ENCODE measurements around the gene COPS6. TPM values are rescaled to one million over a fixed set of nuclear protein-coding genes. Genes with fewer than 3 reads are reported as not detected.

COPS6 gene
- polyA plus RNA-seq, 1 of the 3 experiments (the other 2 are of a cell fraction), result 435 TPM

DNA sequence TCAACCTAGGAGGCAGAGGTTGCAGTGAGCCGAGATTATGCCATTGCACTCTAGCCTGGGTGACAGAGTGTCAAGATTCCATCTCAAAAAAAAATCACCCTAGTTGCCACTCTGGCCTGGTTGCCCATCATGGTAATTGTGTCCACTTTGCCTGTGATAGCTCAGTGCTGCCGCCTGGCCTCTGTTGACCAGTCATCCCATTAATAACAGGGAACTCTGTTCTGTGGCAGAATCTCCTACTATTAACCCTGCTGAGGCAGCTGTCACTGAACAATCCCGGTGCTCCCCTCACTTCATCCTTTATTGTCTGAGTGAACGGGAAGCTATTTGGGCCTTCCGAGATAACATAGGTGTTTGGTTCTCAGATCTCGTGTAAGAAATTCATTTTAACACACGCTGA is 21.8 kb upstream of the COPS6 start:
- Histone ChIP-seq H3K4me1 (ENCODE audit: control insufficient read depth in 1 of 2, insufficient read depth in 2 of 2, low read depth in 1 of 2, low read length in 1 of 2) (peaks cover 0 to 21% of the 10 kb centered on the region in 2 experiments; a peak in 1 of 4 replicates), H3K27ac (ENCODE audit: low read depth in 2 of 2, low read length in 1 of 2) (peak overlapping the region in 1 of 2 experiments; percentile 16; a peak in 1 of 4 replicates), H3K9me2 (no peaks in the 10 kb centered on the region), H3K9ac (no peak overlapping the region), H4K20me1 (ENCODE audit: insufficient read depth) (no peaks in the 10 kb centered on the region), H3K79me2 (ENCODE audit: insufficient read depth) (no peaks in the 10 kb centered on the region), H2AFZ (ENCODE audit: low read depth) (no peak overlapping the region), H3K4me2 (no peak overlapping the region), H3K27me3 (ENCODE audit: insufficient read depth) (no peaks in the 10 kb centered on the region), H3K36me3 (replicated peaks in 1 of 2; ENCODE audit: control insufficient read depth in 1 of 2, insufficient read depth in 2 of 2, low read length in 1 of 2) (peaks cover 36 to 64% of the 10 kb centered on the region in 2 experiments), H3F3A (replicated peaks; ENCODE audit: insufficient read depth) (peaks cover 45% of the 10 kb centered on the region), H3K4me3 (ENCODE audit: low read depth in 2 of 2, low read length in 1 of 2) (no peak overlapping the region), H3K9me3 (peaks cover 23% of the 10 kb centered on the region)
- CTCF ChIA-PET, result interaction anchor here (0.8 to 1.1 kb wide), 7 partner anchors 9 to 102 kb away, joined by 3 to 4 read pairs (median 3); partner anchors contain the start of genes GAL3ST4 and ZNF3
- TF ChIP-seq CHD2 (IDR thresholded peaks at IDR 0.05; ENCODE audit: low read length, partially characterized antibody), result peak; percentile 47
- TF ChIP-seq RCOR1 (IDR thresholded peaks at IDR 0.05; ENCODE audit: low read length), result no peak
- no peak for DNase-seq
- WGBS (ENCODE audit: low lambda C conversion rate), result 87% methylated on average over 7 of the region's 7 CpGs
- POLR2A ChIA-PET, result interaction anchor here (0.8 to 1.4 kb wide), 2 partner anchors 13 to 34 kb away, joined by 3 read pairs; partner anchors contain the start of gene MCM7

DNA sequence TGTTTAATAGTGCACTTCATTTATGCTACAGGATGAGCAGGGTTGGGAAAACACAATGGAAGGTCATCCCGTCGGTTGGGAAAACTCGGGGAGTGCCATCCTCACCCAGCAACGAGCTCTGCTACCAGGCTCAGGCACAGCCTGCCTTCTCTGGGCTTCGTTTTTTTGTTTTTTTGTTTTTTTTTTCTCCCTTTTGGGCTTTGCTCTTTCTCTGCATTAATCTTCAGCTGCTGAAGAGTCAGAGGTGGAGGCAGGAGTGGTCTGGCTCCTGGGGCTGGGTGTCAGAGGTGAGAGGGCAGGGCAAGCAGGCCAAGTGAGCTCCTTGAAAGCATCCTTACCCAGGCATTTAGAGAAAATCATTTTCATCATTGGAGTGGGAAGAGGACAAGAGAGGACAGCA is 18.8 kb upstream of the COPS6 start:
- H3K36me3 ChIP-seq (replicated peaks in 1 of 2; ENCODE audit: control insufficient read depth in 1 of 2, insufficient read depth in 2 of 2, low read length in 1 of 2), result peaks cover 50 to 75% of the 10 kb centered on the region in 2 experiments
- ChIA-PET POLR2A (interaction anchor here (1.6 kb wide), 1 partner anchor 10 kb away, joined by 6 read pairs; no protein-coding TSS in a partner anchor), CTCF (interaction anchor here (1.2 to 3.2 kb wide), 5 partner anchors 9 to 77 kb away, joined by 3 to 21 read pairs (median 5); partner anchors contain the start of gene ZNF3)
- no peaks in the 10 kb centered on the region for H3K27me3 ChIP-seq (ENCODE audit: insufficient read depth)
- peaks cover 45% of the 10 kb centered on the region for H3F3A ChIP-seq (replicated peaks; ENCODE audit: insufficient read depth)
- H3K4me2 ChIP-seq, result no peak overlapping the region
- 93% methylated on average over 5 of the region's 5 CpGs for WGBS (ENCODE audit: low lambda C conversion rate)
- no peak overlapping the region for H2AFZ ChIP-seq (ENCODE audit: low read depth)
- H3K9ac ChIP-seq, result no peak overlapping the region
- H3K4me1 ChIP-seq (ENCODE audit: control insufficient read depth in 1 of 2, insufficient read depth in 2 of 2, low read depth in 1 of 2, low read length in 1 of 2), result peaks cover 0 to 14% of the 10 kb centered on the region in 2 experiments; a peak in 1 of 4 replicates
- no peaks in the 10 kb centered on the region for H4K20me1 ChIP-seq (ENCODE audit: insufficient read depth)
- no peaks in the 10 kb centered on the region for H3K9me2 ChIP-seq
- H3K27ac ChIP-seq (ENCODE audit: low read depth in 2 of 2, low read length in 1 of 2), result no peak overlapping the region
- H3K79me2 ChIP-seq (ENCODE audit: insufficient read depth), result peaks cover 20% of the 10 kb centered on the region; the same call in 1 of the 2 replicates
- no peak for DNase-seq
- H3K4me3 ChIP-seq (ENCODE audit: low read depth in 2 of 2, low read length in 1 of 2), result no peak overlapping the region; a peak in 1 of 4 replicates
- peaks cover 39% of the 10 kb centered on the region for H3K9me3 ChIP-seq
- TF ChIP-seq, protein P1, sequence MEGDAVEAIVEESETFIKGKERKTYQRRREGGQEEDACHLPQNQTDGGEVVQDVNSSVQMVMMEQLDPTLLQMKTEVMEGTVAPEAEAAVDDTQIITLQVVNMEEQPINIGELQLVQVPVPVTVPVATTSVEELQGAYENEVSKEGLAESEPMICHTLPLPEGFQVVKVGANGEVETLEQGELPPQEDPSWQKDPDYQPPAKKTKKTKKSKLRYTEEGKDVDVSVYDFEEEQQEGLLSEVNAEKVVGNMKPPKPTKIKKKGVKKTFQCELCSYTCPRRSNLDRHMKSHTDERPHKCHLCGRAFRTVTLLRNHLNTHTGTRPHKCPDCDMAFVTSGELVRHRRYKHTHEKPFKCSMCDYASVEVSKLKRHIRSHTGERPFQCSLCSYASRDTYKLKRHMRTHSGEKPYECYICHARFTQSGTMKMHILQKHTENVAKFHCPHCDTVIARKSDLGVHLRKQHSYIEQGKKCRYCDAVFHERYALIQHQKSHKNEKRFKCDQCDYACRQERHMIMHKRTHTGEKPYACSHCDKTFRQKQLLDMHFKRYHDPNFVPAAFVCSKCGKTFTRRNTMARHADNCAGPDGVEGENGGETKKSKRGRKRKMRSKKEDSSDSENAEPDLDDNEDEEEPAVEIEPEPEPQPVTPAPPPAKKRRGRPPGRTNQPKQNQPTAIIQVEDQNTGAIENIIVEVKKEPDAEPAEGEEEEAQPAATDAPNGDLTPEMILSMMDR (IDR thresholded peaks at IDR 0.05), result no peak
- TF ChIP-seq RFX5 (IDR thresholded peaks at IDR 0.05; ENCODE audit: low read length) (no peak), POLR2AphosphoS5 (IDR thresholded peaks at IDR 0.05; ENCODE audit: low read depth, low read length) (no peak; the same call in 1 of the 2 replicates), EZH2phosphoT487 (IDR thresholded peaks at IDR 0.05; ENCODE audit: borderline replicate concordance, low read depth) (no peak), RAD21 (IDR thresholded peaks at IDR 0.05; ENCODE audit: low read length) (no peak), EP300 (IDR thresholded peaks at IDR 0.05; ENCODE audit: borderline replicate concordance in 1 of 2, low read depth in 1 of 2, low read length in 1 of 2) (no peak), FOSL2 (IDR thresholded peaks at IDR 0.05; ENCODE audit: borderline replicate concordance, low read depth) (no peak), RCOR1 (IDR thresholded peaks at IDR 0.05; ENCODE audit: low read length) (no peak), GABPA (IDR thresholded peaks at IDR 0.05; ENCODE audit: low read depth) (no peak), MXI1 (IDR thresholded peaks at IDR 0.05; ENCODE audit: low read depth, low read length) (no peak), TEAD4 (IDR thresholded peaks at IDR 0.05; ENCODE audit: borderline replicate concordance, insufficient read depth) (no peak)
- TF ChIP-seq, protein P2, sequence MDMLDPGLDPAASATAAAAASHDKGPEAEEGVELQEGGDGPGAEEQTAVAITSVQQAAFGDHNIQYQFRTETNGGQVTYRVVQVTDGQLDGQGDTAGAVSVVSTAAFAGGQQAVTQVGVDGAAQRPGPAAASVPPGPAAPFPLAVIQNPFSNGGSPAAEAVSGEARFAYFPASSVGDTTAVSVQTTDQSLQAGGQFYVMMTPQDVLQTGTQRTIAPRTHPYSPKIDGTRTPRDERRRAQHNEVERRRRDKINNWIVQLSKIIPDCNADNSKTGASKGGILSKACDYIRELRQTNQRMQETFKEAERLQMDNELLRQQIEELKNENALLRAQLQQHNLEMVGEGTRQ (IDR thresholded peaks at IDR 0.05; ENCODE audit: borderline replicate concordance, low read depth, low read length), result no peak
- TF ChIP-seq, protein P3, sequence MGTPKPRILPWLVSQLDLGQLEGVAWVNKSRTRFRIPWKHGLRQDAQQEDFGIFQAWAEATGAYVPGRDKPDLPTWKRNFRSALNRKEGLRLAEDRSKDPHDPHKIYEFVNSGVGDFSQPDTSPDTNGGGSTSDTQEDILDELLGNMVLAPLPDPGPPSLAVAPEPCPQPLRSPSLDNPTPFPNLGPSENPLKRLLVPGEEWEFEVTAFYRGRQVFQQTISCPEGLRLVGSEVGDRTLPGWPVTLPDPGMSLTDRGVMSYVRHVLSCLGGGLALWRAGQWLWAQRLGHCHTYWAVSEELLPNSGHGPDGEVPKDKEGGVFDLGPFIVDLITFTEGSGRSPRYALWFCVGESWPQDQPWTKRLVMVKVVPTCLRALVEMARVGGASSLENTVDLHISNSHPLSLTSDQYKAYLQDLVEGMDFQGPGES (IDR thresholded peaks at IDR 0.05; ENCODE audit: low read depth, low read length), result no peak
- TF ChIP-seq, protein P4, sequence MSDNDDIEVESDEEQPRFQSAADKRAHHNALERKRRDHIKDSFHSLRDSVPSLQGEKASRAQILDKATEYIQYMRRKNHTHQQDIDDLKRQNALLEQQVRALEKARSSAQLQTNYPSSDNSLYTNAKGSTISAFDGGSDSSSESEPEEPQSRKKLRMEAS (IDR thresholded peaks at IDR 0.05; ENCODE audit: low read depth), result no peak
- TF ChIP-seq, protein P5, sequence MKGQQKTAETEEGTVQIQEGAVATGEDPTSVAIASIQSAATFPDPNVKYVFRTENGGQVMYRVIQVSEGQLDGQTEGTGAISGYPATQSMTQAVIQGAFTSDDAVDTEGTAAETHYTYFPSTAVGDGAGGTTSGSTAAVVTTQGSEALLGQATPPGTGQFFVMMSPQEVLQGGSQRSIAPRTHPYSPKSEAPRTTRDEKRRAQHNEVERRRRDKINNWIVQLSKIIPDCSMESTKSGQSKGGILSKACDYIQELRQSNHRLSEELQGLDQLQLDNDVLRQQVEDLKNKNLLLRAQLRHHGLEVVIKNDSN (IDR thresholded peaks at IDR 0.05; ENCODE audit: borderline replicate concordance, low read depth), result no peak
- TF ChIP-seq, protein P6, sequence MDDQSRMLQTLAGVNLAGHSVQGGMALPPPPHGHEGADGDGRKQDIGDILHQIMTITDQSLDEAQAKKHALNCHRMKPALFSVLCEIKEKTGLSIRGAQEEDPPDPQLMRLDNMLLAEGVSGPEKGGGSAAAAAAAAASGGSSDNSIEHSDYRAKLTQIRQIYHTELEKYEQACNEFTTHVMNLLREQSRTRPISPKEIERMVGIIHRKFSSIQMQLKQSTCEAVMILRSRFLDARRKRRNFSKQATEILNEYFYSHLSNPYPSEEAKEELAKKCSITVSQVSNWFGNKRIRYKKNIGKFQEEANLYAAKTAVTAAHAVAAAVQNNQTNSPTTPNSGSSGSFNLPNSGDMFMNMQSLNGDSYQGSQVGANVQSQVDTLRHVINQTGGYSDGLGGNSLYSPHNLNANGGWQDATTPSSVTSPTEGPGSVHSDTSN (IDR thresholded peaks at IDR 0.05), result no peak
- TF ChIP-seq, protein P7, sequence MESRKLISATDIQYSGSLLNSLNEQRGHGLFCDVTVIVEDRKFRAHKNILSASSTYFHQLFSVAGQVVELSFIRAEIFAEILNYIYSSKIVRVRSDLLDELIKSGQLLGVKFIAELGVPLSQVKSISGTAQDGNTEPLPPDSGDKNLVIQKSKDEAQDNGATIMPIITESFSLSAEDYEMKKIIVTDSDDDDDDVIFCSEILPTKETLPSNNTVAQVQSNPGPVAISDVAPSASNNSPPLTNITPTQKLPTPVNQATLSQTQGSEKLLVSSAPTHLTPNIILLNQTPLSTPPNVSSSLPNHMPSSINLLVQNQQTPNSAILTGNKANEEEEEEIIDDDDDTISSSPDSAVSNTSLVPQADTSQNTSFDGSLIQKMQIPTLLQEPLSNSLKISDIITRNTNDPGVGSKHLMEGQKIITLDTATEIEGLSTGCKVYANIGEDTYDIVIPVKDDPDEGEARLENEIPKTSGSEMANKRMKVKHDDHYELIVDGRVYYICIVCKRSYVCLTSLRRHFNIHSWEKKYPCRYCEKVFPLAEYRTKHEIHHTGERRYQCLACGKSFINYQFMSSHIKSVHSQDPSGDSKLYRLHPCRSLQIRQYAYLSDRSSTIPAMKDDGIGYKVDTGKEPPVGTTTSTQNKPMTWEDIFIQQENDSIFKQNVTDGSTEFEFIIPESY (IDR thresholded peaks at IDR 0.05; ENCODE audit: borderline replicate concordance, low read depth), result no peak

All from SK-N-SH (cell line).